ENCODE measurements around the gene LDHD.
"Not testable (repeated sequence)": the region's sequence is repeated elsewhere in the genome, so short reads cannot be mapped to it uniquely, and the experiment has no call there.

Gene LDHD

DNA sequence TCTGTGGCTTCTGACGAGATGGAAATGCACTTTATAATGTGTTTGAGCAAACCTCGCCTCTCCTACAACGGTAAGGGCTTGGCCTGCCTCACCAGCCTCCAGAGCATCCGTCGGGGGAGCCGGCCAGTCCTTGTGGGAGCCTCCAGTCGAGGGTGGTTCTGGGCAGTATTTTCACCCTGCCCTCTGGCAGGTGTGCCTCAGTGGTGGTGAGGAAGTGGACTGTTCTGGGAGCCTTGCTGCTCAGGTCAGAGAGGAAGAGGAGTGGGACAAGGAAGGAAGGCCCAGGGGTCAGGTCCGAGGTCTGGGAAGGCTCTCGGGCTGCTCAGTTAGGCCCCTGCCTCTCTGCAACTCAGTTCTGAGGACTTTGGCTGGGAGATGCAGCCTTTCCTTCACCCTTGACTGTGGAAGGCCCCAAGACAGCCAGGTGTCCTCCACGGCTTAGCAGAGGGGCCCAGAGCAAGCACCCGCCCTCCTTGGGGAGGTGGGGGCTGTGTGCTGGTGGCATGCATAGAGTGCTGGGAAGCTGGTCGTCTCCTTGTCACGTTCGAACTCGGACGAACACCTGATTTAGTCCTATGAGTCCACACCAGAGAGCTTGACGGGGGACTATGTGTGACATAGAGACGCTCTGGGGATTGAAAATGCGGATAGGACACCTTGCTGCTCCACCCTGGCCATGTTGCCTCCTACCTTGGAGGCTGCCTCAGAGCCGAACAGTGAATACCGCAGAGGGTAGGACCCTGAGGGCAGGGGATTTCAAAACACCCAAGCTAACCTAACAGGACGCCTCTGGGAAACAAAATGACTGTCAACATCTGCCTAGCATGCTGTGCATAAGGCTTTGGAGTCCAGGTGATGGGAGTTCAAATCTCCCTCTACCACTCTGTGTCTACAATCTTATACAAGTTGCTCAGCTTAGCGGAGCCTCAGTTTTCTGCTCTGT is 22.7 kb downstream of the LDHD start:
- no peak overlapping the region for H3K4me3 ChIP-seq (ENCODE audit: low read depth, low read length)
- no peak for TF ChIP-seq CTCF (IDR thresholded peaks at IDR 0.05; ENCODE audit: borderline replicate concordance, insufficient read depth, low read depth, low read length)

- H3K4me3 ChIP-seq (ENCODE audit: low read depth, low read length), result no peak overlapping the region
Measured at GRCh38 chr16:75092777-75093176, 23.8 kb downstream of the LDHD start.

GRCh38 chr16:75091619-75092018 is 25.0 kb downstream of the LDHD start:
- not testable (repeated sequence) for H3K4me3 ChIP-seq (ENCODE audit: low read depth, low read length)

More at GRCh38 chr16:75092777-75093176, 23.8 kb downstream of the LDHD start:
- no peak for TF ChIP-seq CTCF (IDR thresholded peaks at IDR 0.05; ENCODE audit: borderline replicate concordance, insufficient read depth, low read depth, low read length)

DNA sequence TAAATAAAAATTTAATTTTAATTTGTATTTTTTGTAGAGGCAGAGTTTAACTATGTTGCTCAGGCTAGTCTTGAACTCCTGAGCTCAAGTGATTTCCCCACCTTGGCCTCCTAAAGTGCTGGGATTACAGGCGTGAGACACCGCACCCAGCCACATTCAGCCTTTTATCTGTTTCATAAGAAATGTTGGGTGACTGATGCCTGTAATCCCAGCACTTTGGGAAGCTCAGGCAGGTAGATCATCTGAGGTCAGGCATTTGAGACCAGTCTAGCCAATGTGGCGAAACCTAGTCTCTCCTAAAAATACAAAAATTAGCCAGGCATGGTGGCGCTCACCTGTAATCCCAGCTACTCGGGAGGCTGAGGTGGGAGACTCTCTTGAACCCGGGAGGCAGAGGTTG is 25.7 kb downstream of the LDHD start:
- H3K4me3 ChIP-seq (ENCODE audit: low read depth, low read length), result not testable (repeated sequence)

DNA sequence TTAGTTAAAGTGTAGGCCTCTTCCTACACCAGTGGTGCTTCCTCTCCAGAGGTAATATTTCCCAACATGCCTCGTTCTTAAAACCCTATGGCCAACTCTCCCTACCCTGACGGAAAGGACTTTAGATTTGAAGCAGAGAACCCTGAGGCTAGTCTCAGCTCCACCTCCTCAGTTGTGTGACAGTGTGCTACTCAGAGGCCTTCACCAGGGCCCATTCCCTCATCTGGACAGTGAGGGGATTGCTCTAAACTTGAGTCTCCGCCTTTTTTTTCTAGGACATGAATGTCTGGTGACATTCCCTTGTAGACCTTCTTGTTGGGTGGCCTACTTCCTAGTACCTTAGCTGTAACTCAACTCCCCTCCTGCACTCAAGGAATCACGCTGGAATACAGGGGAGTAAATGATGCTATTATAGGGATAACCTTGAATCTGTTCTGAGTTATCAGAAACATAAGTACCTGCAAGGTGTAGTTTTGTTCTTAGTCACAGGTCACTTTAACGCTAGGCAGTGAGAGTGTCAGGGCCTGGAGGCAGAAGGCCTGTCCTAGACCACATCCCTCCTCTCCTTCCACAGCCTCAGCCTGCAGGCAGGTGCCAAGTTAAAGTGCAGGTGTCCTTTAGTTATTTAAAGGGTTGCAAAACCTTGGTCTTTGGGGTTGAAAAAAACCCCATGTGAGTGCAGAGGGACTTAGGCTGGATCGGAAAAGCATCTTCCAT is 26.9 kb downstream of the LDHD start:
- no peak overlapping the region for H3K4me3 ChIP-seq (ENCODE audit: low read depth, low read length)
- no peak for TF ChIP-seq CTCF (IDR thresholded peaks at IDR 0.05; ENCODE audit: borderline replicate concordance, insufficient read depth, low read depth, low read length)

DNA sequence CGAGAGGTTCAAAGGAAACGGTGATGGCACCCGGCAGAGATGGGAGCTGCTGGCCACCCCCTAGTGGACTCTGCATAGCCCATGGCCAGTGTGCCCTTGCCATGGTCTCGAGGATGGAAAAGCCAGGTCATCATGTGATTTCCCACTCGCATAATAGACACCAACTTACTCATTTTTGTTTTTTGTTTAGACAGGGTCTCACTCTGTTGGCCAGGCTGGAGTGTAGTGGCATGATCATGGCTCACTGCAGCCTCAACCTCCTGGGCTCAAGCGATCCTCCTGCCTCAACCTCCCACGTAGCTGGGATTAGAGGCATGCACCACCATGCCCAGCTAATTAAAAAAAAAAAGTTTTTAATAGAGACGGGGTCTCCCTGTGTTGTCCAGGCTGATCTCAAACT is 27.6 kb downstream of the LDHD start:
- no peak overlapping the region for H3K4me3 ChIP-seq (ENCODE audit: low read depth, low read length)
- no peak for TF ChIP-seq CTCF (IDR thresholded peaks at IDR 0.05; ENCODE audit: borderline replicate concordance, insufficient read depth, low read depth, low read length)

DNA sequence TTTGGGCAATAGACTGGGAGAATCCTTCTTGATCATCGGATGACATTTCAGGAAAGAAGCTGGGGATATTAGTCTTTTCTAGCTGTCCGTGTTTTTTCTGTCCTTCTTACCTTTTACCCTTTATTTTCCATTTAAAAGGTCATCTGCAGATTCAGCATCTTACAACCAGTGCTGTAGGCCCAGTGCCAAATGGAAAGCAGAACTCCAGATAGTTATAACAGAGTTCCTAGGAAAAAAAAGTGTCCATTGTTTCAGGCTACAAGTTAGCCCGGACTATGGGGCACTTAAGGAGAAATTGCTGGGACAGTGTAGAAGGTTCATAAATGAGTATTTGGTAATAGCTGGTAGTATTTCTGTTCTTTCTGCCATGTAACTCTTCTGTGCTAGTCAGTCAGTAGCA is 28.4 kb downstream of the LDHD start:
- H3K4me3 ChIP-seq (ENCODE audit: low read depth, low read length), result no peak overlapping the region
- no peak for TF ChIP-seq CTCF (IDR thresholded peaks at IDR 0.05; ENCODE audit: borderline replicate concordance, insufficient read depth, low read depth, low read length)

DNA sequence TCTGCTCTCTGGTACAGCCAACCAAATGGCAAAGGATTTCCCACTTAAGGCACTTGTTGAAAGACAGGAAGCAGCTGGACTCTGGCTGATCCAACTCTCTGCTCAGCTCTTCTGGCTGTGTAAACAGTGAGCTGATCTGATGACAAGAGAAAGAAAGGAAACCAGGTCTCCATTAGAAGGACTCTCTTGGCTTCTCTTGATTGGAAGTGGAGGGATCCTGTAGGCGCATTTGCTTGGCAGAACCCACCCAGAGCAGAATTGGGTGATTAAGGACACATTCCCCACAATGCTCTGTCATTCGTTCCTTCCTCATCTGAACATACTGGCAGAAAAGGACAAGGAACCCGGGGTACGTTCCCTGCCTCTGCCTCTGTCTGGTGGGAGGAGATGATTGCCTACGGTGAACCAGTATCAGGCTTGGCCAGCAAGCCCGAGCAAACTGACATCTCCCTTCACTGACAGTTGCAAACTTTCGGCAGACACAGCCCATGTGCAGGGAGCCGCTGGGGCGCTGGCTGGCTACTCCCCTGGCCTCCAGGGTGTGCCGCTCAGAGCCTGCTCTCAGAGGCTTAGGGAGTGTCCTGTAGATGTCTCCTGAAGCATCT is 29.1 kb downstream of the LDHD start:
- no peak overlapping the region for H3K4me3 ChIP-seq (ENCODE audit: low read depth, low read length)
- TF ChIP-seq CTCF (IDR thresholded peaks at IDR 0.05; ENCODE audit: borderline replicate concordance, insufficient read depth, low read depth, low read length), result no peak

Data from GM12875 (cell line).